Erythroblast (primary cell): ENCODE data around the gene CADM3.

Experiments used
- DNase-seq, 2 experiments: peaks; one replicate each; lab custom pipeline; 2025; lab: John Stamatoyannopoulos, UW
- GATA1 ChIP-seq: IDR thresholded peaks from 2 replicates; pipeline ENCODE4 v1.6.1; 2011; ENCODE audit warnings: low read depth, mild to moderate bottlenecking, control low read depth, low read length, moderate library complexity
- POLR2A ChIP-seq: IDR thresholded peaks from 2 replicates; pipeline ENCODE4 v1.6.1; 2011; ENCODE audit warnings: mild to moderate bottlenecking, low read length

The CADM3 gene

GRCh38 chr1:159223004-159223403, 51.6 kb downstream of the CADM3 start:
- no peak for TF ChIP-seq POLR2A
- TF ChIP-seq GATA1, result no peak
- DNase-seq, result peak; percentile 64 to 79

- peak; percentile 56 to 88 for DNase-seq
- no peak for TF ChIP-seq GATA1
- TF ChIP-seq POLR2A, result no peak
Measured at GRCh38 chr1:159228554-159228953, 57.1 kb downstream of the CADM3 start.

GRCh38 chr1:159229260-159229885, 58.0 kb downstream of the CADM3 start:
- no peak for DNase-seq
- TF ChIP-seq POLR2A, result no peak
- no peak for TF ChIP-seq GATA1

GRCh38 chr1:159229896-159230295, 58.5 kb downstream of the CADM3 start:
- DNase-seq, result no peak
- no peak for TF ChIP-seq GATA1
- TF ChIP-seq POLR2A, result no peak

- no peak for DNase-seq
- TF ChIP-seq GATA1, result no peak
- no peak for TF ChIP-seq POLR2A
Measured at GRCh38 chr1:159239551-159240220, 68.3 kb downstream of the CADM3 start.

GRCh38 chr1:159247266-159247665, 75.9 kb downstream of the CADM3 start:
- no peak for DNase-seq
- TF ChIP-seq GATA1 (no peak), POLR2A (no peak)

GRCh38 chr1:159248311-159248710, 76.9 kb downstream of the CADM3 start:
- DNase-seq, result no peak
- TF ChIP-seq GATA1 (no peak), POLR2A (no peak)

- DNase-seq, result peak; percentile 10 to 17
Measured at GRCh38 chr1:159250638-159251216, 79.3 kb downstream of the CADM3 start.

More at GRCh38 chr1:159250638-159251216, 79.3 kb downstream of the CADM3 start:
- TF ChIP-seq GATA1 (no peak), POLR2A (no peak)
